Cardiac muscle cell (in vitro differentiated cells and primary cell): ENCODE results near the gene ERC2. TPM values are rescaled to one million over a fixed set of nuclear protein-coding genes. Genes with fewer than 3 reads are reported as not detected.
A peak's percentile ranks its signal among the peaks of the same experiment; 100 is the strongest.

ENCODE experiments used
- DNase-seq, 2 donors: peaks; one replicate each; pipeline versions ENCODE4 v3.0.0 to v3.0.0-alpha.2; 2010 to 2017; ENCODE audit warnings: low read depth in 1 of 2, low spot score in 1 of 2
- H3K27ac ChIP-seq: fragments of 200-600 bp; sonication (generic); 2 replicates; pipeline ENCODE4 v1.5.1; 2016
- H3K27me3 ChIP-seq: fragments of 200-600 bp; sonication (generic); 2 replicates; pipeline ENCODE4 v1.6.0; 2016; ENCODE audit warnings: control low read depth
- H3K36me3 ChIP-seq: fragments of 200-600 bp; sonication (generic); 2 replicates; pipeline ENCODE4 v1.5.1; 2016; ENCODE audit warnings: control low read depth
- H3K4me1 ChIP-seq: fragments of 200-600 bp; sonication (generic); 2 replicates; pipeline ENCODE4 v1.8.1; 2017; ENCODE audit warnings: low read depth, mild to moderate bottlenecking, mixed run types
- H3K4me3 ChIP-seq: fragments of 200-600 bp; sonication (generic); 2 replicates; pipeline ENCODE4 v1.5.1; 2016; ENCODE audit warnings: mild to moderate bottlenecking
- H3K9me3 ChIP-seq: fragments of 200-600 bp; sonication (generic); 2 replicates; pipeline ENCODE4 v1.5.1; 2017; ENCODE audit warnings: low read depth, mild to moderate bottlenecking, control low read depth
- CTCF ChIP-seq: IDR thresholded peaks from 2 replicates; pipeline ENCODE4 v1.5.1; 2012; ENCODE audit warnings: low read depth, mild to moderate bottlenecking, low read length
- polyA plus RNA-seq: library from polyadenylated mRNA; unstranded; fragments of >200 nt; fragmentation: Nextera tagmentation; extraction: Ambion mirVana; gene quantifications from 2 replicates; pipeline ENCODE4 v1.2.1, GENCODE V29; 2016
- total RNA-seq: library from RNA; depleted of rRNA; stranded (reverse); fragments of >200 nt; gene quantifications from 2 replicates; pipeline ENCODE4 v1.2.3, GENCODE V29; 2016

ERC2 gene
- total and polyA plus RNA-seq, 2 experiments from 2014 or later, result 18.1 to 29.0 TPM

- no peaks in the 10 kb centered on the region for H3K9me3 ChIP-seq
- DNase-seq, result no peak
- peaks cover 43% of the 10 kb centered on the region for H3K4me1 ChIP-seq
- no peaks in the 10 kb centered on the region for H3K36me3 ChIP-seq
- no peak for TF ChIP-seq CTCF
- H3K27ac ChIP-seq, result no peak overlapping the region
- H3K4me3 ChIP-seq, result no peak overlapping the region
- H3K27me3 ChIP-seq, result no peaks in the 10 kb centered on the region
Observed at GRCh38 chr3:55719508-55719907, 748.8 kb downstream of the ERC2 start.

- H3K9me3 ChIP-seq, result no peaks in the 10 kb centered on the region
- H3K27ac ChIP-seq, result no peak overlapping the region
- no peak for DNase-seq
- no peak for TF ChIP-seq CTCF
- peaks cover 41% of the 10 kb centered on the region for H3K4me1 ChIP-seq
- H3K36me3 ChIP-seq, result no peaks in the 10 kb centered on the region
- H3K4me3 ChIP-seq, result no peak overlapping the region
- no peaks in the 10 kb centered on the region for H3K27me3 ChIP-seq
Observed at GRCh38 chr3:55719006-55719405, 749.3 kb downstream of the ERC2 start.

- DNase-seq, result peak; percentile 7 to 49
- no peak overlapping the region for H3K27ac ChIP-seq
- peaks cover 36% of the 10 kb centered on the region for H3K4me1 ChIP-seq
- no peak overlapping the region for H3K4me3 ChIP-seq
- no peaks in the 10 kb centered on the region for H3K27me3 ChIP-seq
- H3K9me3 ChIP-seq, result no peaks in the 10 kb centered on the region
- no peak for TF ChIP-seq CTCF
- no peaks in the 10 kb centered on the region for H3K36me3 ChIP-seq
Observed at GRCh38 chr3:55718521-55718921, 749.7 kb downstream of the ERC2 start.

GRCh38 chr3:55718074-55718473, 750.2 kb downstream of the ERC2 start:
- Histone ChIP-seq H3K27ac (no peak overlapping the region), H3K4me1 (peaks cover 35% of the 10 kb centered on the region), H3K27me3 (no peaks in the 10 kb centered on the region), H3K9me3 (no peaks in the 10 kb centered on the region), H3K4me3 (no peak overlapping the region), H3K36me3 (no peaks in the 10 kb centered on the region)
- TF ChIP-seq CTCF, result no peak
- no peak for DNase-seq

- DNase-seq, result no peak
- H3K4me3 ChIP-seq, result no peak overlapping the region
- no peaks in the 10 kb centered on the region for H3K36me3 ChIP-seq
- H3K27ac ChIP-seq, result peak overlapping the region; percentile 67
- H3K9me3 ChIP-seq, result no peaks in the 10 kb centered on the region
- no peak for TF ChIP-seq CTCF
- peaks cover 35% of the 10 kb centered on the region for H3K4me1 ChIP-seq
- H3K27me3 ChIP-seq, result no peaks in the 10 kb centered on the region
Observed at GRCh38 chr3:55717481-55717880, 750.8 kb downstream of the ERC2 start.
